ENCODE data around the gene SERPINA1. TPM values are rescaled to one million over a fixed set of nuclear protein-coding genes. Genes with fewer than 3 reads are reported as not detected.
"Not testable (repeated sequence)": the region's sequence is repeated elsewhere in the genome, so short reads cannot be mapped to it uniquely, and the experiment has no call there.

Gene SERPINA1
- total and polyA plus RNA-seq, 7 donors, result 1.9 to 134 (median 26.6) TPM

- TF ChIP-seq POLR2A (IDR thresholded peaks at IDR 0.05) (no peak), EP300 (IDR thresholded peaks at IDR 0.05) (no peak), CTCF (IDR thresholded peaks at IDR 0.05) (no peak), POLR2AphosphoS5 (IDR thresholded peaks at IDR 0.05) (no peak)
- Histone ChIP-seq H3K9me3 (no peaks in the 10 kb centered on the region), H3K4me3 (no peak overlapping the region), H3K27me3 (peaks cover 0 to 4% (median 0%) of the 10 kb centered on the region in 3 donors), H3K4me1 (no peaks in the 10 kb centered on the region), H3K27ac (no peak overlapping the region), H3K36me3 (no peaks in the 10 kb centered on the region)
- 90 to 93% methylated on average over 6 of the region's 6 CpGs for WGBS, 2 donors
- intact Hi-C loops (cut with DNase I), result no loop called here
- peak; percentile 28 for DNase-seq
Measured at GRCh38 chr14:94374116-94374515, 14.3 kb downstream of the SERPINA1 start.

DNA sequence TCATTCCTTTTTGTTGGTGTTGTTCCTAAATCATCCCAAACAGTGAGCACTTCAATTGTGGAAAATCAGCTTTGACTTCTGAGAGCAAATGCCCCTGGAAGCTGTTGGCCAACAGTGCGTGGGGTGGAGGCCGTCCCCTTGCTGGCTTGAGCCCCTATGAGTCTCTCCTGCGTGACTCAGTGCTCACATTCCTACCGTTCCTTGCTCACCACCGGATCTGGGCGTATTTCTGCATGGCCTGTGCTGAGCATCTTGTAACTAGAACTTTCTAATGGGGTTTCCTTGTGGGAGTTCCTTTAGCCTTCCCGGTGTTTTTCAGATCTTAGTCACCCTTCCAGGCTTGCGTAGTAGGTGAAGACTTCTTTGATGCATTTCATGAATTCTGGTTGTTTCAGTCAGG, 14.7 kb downstream of the SERPINA1 start:
- TF ChIP-seq CTCF (IDR thresholded peaks at IDR 0.05) (no peak), POLR2A (IDR thresholded peaks at IDR 0.05) (no peak), POLR2AphosphoS5 (IDR thresholded peaks at IDR 0.05) (no peak), EP300 (IDR thresholded peaks at IDR 0.05) (no peak)
- intact Hi-C loops (cut with DNase I), result no loop called here
- peak; percentile 73 for DNase-seq
- Histone ChIP-seq H3K9me3 (no peaks in the 10 kb centered on the region), H3K4me3 (no peak overlapping the region), H3K36me3 (no peaks in the 10 kb centered on the region), H3K4me1 (no peaks in the 10 kb centered on the region), H3K27ac (no peak overlapping the region), H3K27me3 (peaks cover 0 to 4% (median 0%) of the 10 kb centered on the region in 3 donors)
- 84 to 86% methylated on average over 8 of the region's 8 CpGs for WGBS, 2 donors

GRCh38 chr14:94372021-94372605, 16.3 kb downstream of the SERPINA1 start:
- H3K36me3 ChIP-seq, result no peaks in the 10 kb centered on the region
- no peaks in the 10 kb centered on the region for H3K4me1 ChIP-seq
- intact Hi-C loops (cut with DNase I), result no loop called here
- H3K27me3 ChIP-seq, result peaks cover 0 to 4% (median 0%) of the 10 kb centered on the region in 3 donors
- no peak overlapping the region for H3K27ac ChIP-seq
- no peak for TF ChIP-seq POLR2A (IDR thresholded peaks at IDR 0.05)
- no peak for TF ChIP-seq CTCF (IDR thresholded peaks at IDR 0.05)
- no peak for TF ChIP-seq EP300 (IDR thresholded peaks at IDR 0.05)
- TF ChIP-seq POLR2AphosphoS5 (IDR thresholded peaks at IDR 0.05), result no peak
- peak; percentile 40 for DNase-seq
- WGBS, 2 donors, result 82 to 84% methylated on average over 13 of the region's 13 CpGs
- H3K4me3 ChIP-seq, result no peak overlapping the region
- H3K9me3 ChIP-seq, result no peaks in the 10 kb centered on the region

DNA sequence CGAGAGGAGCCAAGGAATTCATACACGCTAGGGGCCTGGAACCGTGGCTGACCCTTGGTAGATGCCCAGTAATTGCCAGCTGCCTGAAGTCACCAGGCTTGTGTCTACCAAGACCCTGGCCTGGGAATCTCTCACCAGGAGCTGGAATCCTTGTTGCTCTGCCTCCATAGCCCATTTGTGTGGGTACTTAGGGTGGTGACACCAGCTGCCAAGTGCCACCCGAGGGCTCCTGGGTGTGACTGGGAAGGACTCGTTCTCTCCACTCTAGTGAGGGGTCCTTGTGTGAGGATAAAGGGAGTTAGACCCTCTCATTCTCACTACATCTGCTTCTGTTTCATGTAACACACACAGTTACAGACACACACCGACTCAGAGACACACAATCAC, 17.9 kb downstream of the SERPINA1 start:
- intact Hi-C loops (cut with DNase I), result no loop called here
- Histone ChIP-seq H3K4me1 (no peaks in the 10 kb centered on the region), H3K27ac (no peak overlapping the region), H3K9me3 (no peaks in the 10 kb centered on the region), H3K36me3 (no peaks in the 10 kb centered on the region), H3K27me3 (peaks cover 0 to 4% (median 0%) of the 10 kb centered on the region in 3 donors), H3K4me3 (no peak overlapping the region)
- 75 to 83% methylated on average over 5 to 6 of the region's 6 CpGs for WGBS, 2 donors
- TF ChIP-seq EP300 (IDR thresholded peaks at IDR 0.05), result no peak
- no peak for TF ChIP-seq POLR2A (IDR thresholded peaks at IDR 0.05)
- TF ChIP-seq POLR2AphosphoS5 (IDR thresholded peaks at IDR 0.05), result no peak
- TF ChIP-seq CTCF (IDR thresholded peaks at IDR 0.05), result no peak
- peak; percentile 20 for DNase-seq

- H3K4me1 ChIP-seq; H3K27me3 ChIP-seq; H3K4me3 ChIP-seq; H3K27ac ChIP-seq; H3K9me3 ChIP-seq; H3K36me3 ChIP-seq; intact Hi-C loops (cut with DNase I): not testable (repeated sequence)
- WGBS, 2 donors, result 89 to 91% methylated on average over 21 to 22 of the region's 22 CpGs
- peak; percentile 52 for DNase-seq
Measured at GRCh38 chr14:94369766-94370523, 18.5 kb downstream of the SERPINA1 start.

All from sigmoid colon (tissue), 7 donors.